HG02588 (cell line): ENCODE results near the gene RBMXL3.
"Not testable (repeated sequence)": the region's sequence is repeated elsewhere in the genome, so short reads cannot be mapped to it uniquely, and the experiment has no call there.

Source experiments
- ATAC-seq: cut with Tn5 transposase; IDR thresholded peaks from one replicate; pipeline ENCODE4 v1.9.1; 2021; ENCODE audit warnings: mild to moderate bottlenecking, moderate library complexity; ENCODE audit not compliant: unreplicated experiment

The RBMXL3 gene

GRCh38 chrX:115189110-115189509 is at the start of gene RBMXL3:
TSS of gene RBMXL3 (plus strand) at chrX:115189410. CDS start at chrX:115189442, 32 bp downstream.
- ATAC-seq = no peak

GRCh38 chrX:115142057-115142456 is 47.2 kb upstream of the RBMXL3 start:
- no peak for ATAC-seq

- no peak for ATAC-seq
Measured at GRCh38 chrX:115147220-115147619, 42.0 kb upstream of the RBMXL3 start.

- no peak for ATAC-seq
Measured at GRCh38 chrX:115173181-115173580, 16.0 kb upstream of the RBMXL3 start.

GRCh38 chrX:115174548-115174947 is 14.7 kb upstream of the RBMXL3 start:
- ATAC-seq = no peak

GRCh38 chrX:115177932-115178331 is 11.3 kb upstream of the RBMXL3 start:
- ATAC-seq = no peak

GRCh38 chrX:115178473-115178872 is 10.7 kb upstream of the RBMXL3 start:
- no peak for ATAC-seq

GRCh38 chrX:115183980-115184379 is 5.2 kb upstream of the RBMXL3 start:
- no peak for ATAC-seq

- no peak for ATAC-seq
Measured at GRCh38 chrX:115189646-115190635, 731 bp downstream of the RBMXL3 start.

- no peak for ATAC-seq
Measured at GRCh38 chrX:115190636-115191489, 1.7 kb downstream of the RBMXL3 start.

GRCh38 chrX:115191490-115192243 is 2.5 kb downstream of the RBMXL3 start:
- no peak for ATAC-seq

- no peak for ATAC-seq
Measured at GRCh38 chrX:115192244-115192700, 3.1 kb downstream of the RBMXL3 start.

GRCh38 chrX:115204040-115204439 is 14.8 kb downstream of the RBMXL3 start:
- no peak for ATAC-seq

GRCh38 chrX:115209547-115209946 is 20.3 kb downstream of the RBMXL3 start:
- not testable (repeated sequence) for ATAC-seq

- ATAC-seq = no peak
Measured at GRCh38 chrX:115214151-115214550, 24.9 kb downstream of the RBMXL3 start.

GRCh38 chrX:115214605-115215004 is 25.4 kb downstream of the RBMXL3 start:
- ATAC-seq = no peak

- not testable (repeated sequence) for ATAC-seq
Measured at GRCh38 chrX:115217346-115217745, 28.1 kb downstream of the RBMXL3 start.

- ATAC-seq = no peak
Measured at GRCh38 chrX:115226929-115227328, 37.7 kb downstream of the RBMXL3 start.

- ATAC-seq = no peak
Measured at GRCh38 chrX:115229337-115230003, 40.3 kb downstream of the RBMXL3 start.

- ATAC-seq = no peak
Measured at GRCh38 chrX:115232933-115233496, 43.8 kb downstream of the RBMXL3 start.
